Keratinocyte (primary cell): ENCODE measurements around the gene SAMHD1. TPM values are rescaled to one million over a fixed set of nuclear protein-coding genes. Genes with fewer than 3 reads are reported as not detected.

Experiments
- DNase-seq: peaks from one replicate; pipeline ENCODE4 v3.0.0-alpha.2; 2011; ENCODE audit warnings: low read depth, missing footprints, low spot score
- FAIRE-seq: peaks from 2 replicates; lab custom pipeline; 2011; peaks lifted over from hg19 to GRCh38; lab: Jason Lieb, UNC
- H2AFZ ChIP-seq: 2 replicates; pipeline ENCODE4 v1.6.0; 2012; ENCODE audit warnings: low read length, control low read depth, inconsistent platforms; ENCODE audit not compliant: control insufficient read depth
- H3K27ac ChIP-seq: 2 replicates; pipeline ENCODE4 v1.5.1; 2011; ENCODE audit warnings: low read length; ENCODE audit not compliant: control insufficient read depth, insufficient read depth
- H3K27me3 ChIP-seq: 3 replicates; pipeline ENCODE4 v1.6.0; 2011; ENCODE audit warnings: low read length; ENCODE audit not compliant: control insufficient read depth, insufficient read depth; ENCODE audit errors: extremely low read depth
- H3K36me3 ChIP-seq, 2 experiments: 2 replicates in 1 of 2; 3 replicates in 1 of 2; pipeline ENCODE4 v1.5.1; 2011; ENCODE audit warnings: low read length in 2 of 2, mild to moderate bottlenecking in 1 of 2; ENCODE audit not compliant: control insufficient read depth in 2 of 2, insufficient read depth in 2 of 2; ENCODE audit errors: extremely low read depth in 1 of 2
- H3K4me1 ChIP-seq: 3 replicates; pipeline ENCODE4 v1.5.1; 2011; ENCODE audit warnings: low read length; ENCODE audit not compliant: control insufficient read depth, insufficient read depth; ENCODE audit errors: extremely low read depth
- H3K4me2 ChIP-seq: 3 replicates; pipeline ENCODE4 v1.6.0; 2011; ENCODE audit warnings: low read depth, low read length; ENCODE audit not compliant: control insufficient read depth, insufficient read depth; ENCODE audit errors: extremely low read depth
- H3K4me3 ChIP-seq, 3 experiments: fragments of 200-600 bp in 1 of 3; sonication (generic) in 1 of 3; 2 replicates in 2 of 3; 3 replicates in 1 of 3; pipeline ENCODE4 v1.5.1; 2011 to 2016; ENCODE audit warnings: low read length in 3 of 3, mild to moderate bottlenecking in 3 of 3, control low read depth in 2 of 3, inconsistent platforms in 1 of 3, low read depth in 1 of 3, mixed read lengths in 1 of 3, mixed run types in 1 of 3, moderate library complexity in 1 of 3; ENCODE audit not compliant: control insufficient read depth in 2 of 3, insufficient read depth in 2 of 3; ENCODE audit errors: extremely low read depth in 1 of 3
- H3K79me2 ChIP-seq: 2 replicates; pipeline ENCODE4 v1.6.0; 2012; ENCODE audit warnings: low read length; ENCODE audit not compliant: control insufficient read depth, insufficient read depth
- H3K9ac ChIP-seq: 3 replicates; pipeline ENCODE4 v1.6.0; 2011; ENCODE audit warnings: low read length; ENCODE audit not compliant: control insufficient read depth, insufficient read depth; ENCODE audit errors: extremely low read depth
- H3K9me1 ChIP-seq: 3 replicates; pipeline ENCODE4 v1.6.0; 2011; ENCODE audit warnings: low read length; ENCODE audit not compliant: control insufficient read depth, insufficient read depth; ENCODE audit errors: extremely low read depth
- H3K9me3 ChIP-seq: 2 replicates; pipeline ENCODE4 v1.5.1; 2012; ENCODE audit warnings: low read depth, low read length; ENCODE audit not compliant: control insufficient read depth
- H4K20me1 ChIP-seq: 3 replicates; pipeline ENCODE4 v1.6.0; 2011; ENCODE audit warnings: low read length; ENCODE audit not compliant: control insufficient read depth, insufficient read depth; ENCODE audit errors: extremely low read depth
- CTCF ChIP-seq, 3 experiments: IDR thresholded peaks in 1 of 3; conservative IDR thresholded peaks in 1 of 3; optimal IDR thresholded peaks in 1 of 3; 2 replicates in 2 of 3; 3 replicates in 1 of 3; pipeline versions ENCODE3 to v1.5.1; 2011; ENCODE audit warnings: low read length in 3 of 3, mild to moderate bottlenecking in 3 of 3, moderate library complexity in 2 of 3, control low read depth in 1 of 3, inconsistent platforms in 1 of 3; ENCODE audit not compliant: insufficient read depth in 2 of 3; ENCODE audit errors: extremely low read depth in 1 of 3
- EZH2 ChIP-seq: IDR thresholded peaks from one replicate; pipeline ENCODE4 v1.6.1; 2012; ENCODE audit warnings: inconsistent platforms, mild to moderate bottlenecking, low read length, moderate library complexity
- dilution Hi-C: fragments of 300-500 bp; cut with MboI; formaldehyde crosslinking; loops from one replicate; pipeline ENCODE4 v1.7.0; 2020; ENCODE audit warnings: low sequenced_read_pairs; ENCODE audit not compliant: extremely low pct_ligation_motif_present
- polyA plus RNA-seq, 5 experiments: library from polyadenylated mRNA; depleted of rRNA in 3 of 5; stranded (reverse) in 3 of 5; stranded (forward) in 1 of 5; unstranded in 1 of 5; fragments of >200 nt; gene quantifications; 1 replicate in 1 of 5; 2 replicates in 3 of 5; 3 replicates in 1 of 5; pipeline versions ENCODE4 v1.2.1 to v1.2.3, GENCODE V29; 2011 to 2012; ENCODE audit warnings: missing spikeins in 2 of 5, low read depth in 1 of 5, low replicate concordance in 1 of 5

SAMHD1 gene
- polyA plus RNA-seq, 1 donor (not counting 4 experiments of a cell fraction or from before 2014, with no cell fraction given), result 26.5 TPM

- no peak for DNase-seq
- H3K27ac ChIP-seq, result no peak overlapping the region
- TF ChIP-seq EZH2, result no peak
- no peak for TF ChIP-seq CTCF (optimal IDR thresholded peaks at IDR 0.05 in 1 of 3, IDR thresholded peaks at IDR 0.05 in 1 of 3, conservative IDR thresholded peaks at IDR 0.05 in 1 of 3; ENCODE audit: extremely low read depth in 1 of 3, insufficient read depth in 2 of 3, low read length in 3 of 3)
- H2AFZ ChIP-seq, result no peak overlapping the region
- no peaks in the 10 kb centered on the region for H4K20me1 ChIP-seq
- H3K4me3 ChIP-seq, result no peak overlapping the region
- H3K27me3 ChIP-seq, result no peaks in the 10 kb centered on the region
- no peak for FAIRE-seq
- H3K4me2 ChIP-seq, result no peak overlapping the region
- no peaks in the 10 kb centered on the region for H3K4me1 ChIP-seq
- H3K9me3 ChIP-seq, result no peaks in the 10 kb centered on the region
- no peak overlapping the region for H3K9ac ChIP-seq
- H3K9me1 ChIP-seq, result no peaks in the 10 kb centered on the region
- no peaks in the 10 kb centered on the region for H3K79me2 ChIP-seq
- dilution Hi-C loops, result no loop called here
- H3K36me3 ChIP-seq, result no peaks in the 10 kb centered on the region
Observed at GRCh38 chr20:36969478-36970186, 18.1 kb upstream of the SAMHD1 start.

- Histone ChIP-seq H4K20me1 (no peaks in the 10 kb centered on the region), H3K9ac (no peak overlapping the region), H3K9me1 (no peaks in the 10 kb centered on the region), H3K4me2 (no peak overlapping the region), H3K27me3 (no peaks in the 10 kb centered on the region), H3K27ac (no peak overlapping the region), H2AFZ (no peak overlapping the region), H3K79me2 (no peaks in the 10 kb centered on the region), H3K36me3 (no peaks in the 10 kb centered on the region), H3K9me3 (no peaks in the 10 kb centered on the region), H3K4me1 (no peaks in the 10 kb centered on the region), H3K4me3 (no peak overlapping the region)
- FAIRE-seq, result no peak
- no peak for DNase-seq
- TF ChIP-seq CTCF (optimal IDR thresholded peaks at IDR 0.05 in 1 of 3, IDR thresholded peaks at IDR 0.05 in 1 of 3, conservative IDR thresholded peaks at IDR 0.05 in 1 of 3; ENCODE audit: extremely low read depth in 1 of 3, insufficient read depth in 2 of 3, low read length in 3 of 3) (no peak), EZH2 (no peak)
- dilution Hi-C loops, result no loop called here
Observed at GRCh38 chr20:36969051-36969450, 17.5 kb upstream of the SAMHD1 start.
